Prostate gland (tissue), 2 donors: ENCODE results near the gene LRRC4B.

Experiments
- POLR2A ChIP-seq: fragments of 450-650 bp; IDR thresholded peaks from one replicate; pipeline ENCODE4 v1.6.1; 2016; ENCODE audit warnings: antibody characterized with exemption, mild to moderate bottlenecking
- TF ChIP-seq, protein P1 (sequence below), 4 experiments: fragments of 200-600 bp in 2 of 4; fragments of 450-650 bp in 2 of 4; sonication (generic) in 2 of 4; IDR thresholded peaks; 1 replicate in 3 of 4; 2 replicates in 1 of 4; pipeline ENCODE4 v1.5.1; 2016 to 2019; ENCODE audit warnings: antibody characterized with exemption in 4 of 4, mild to moderate bottlenecking in 2 of 4, moderate library complexity in 2 of 4

GRCh38 chr19:50519006-50519575 is 49.1 kb downstream of the LRRC4B start:
- no peak for TF ChIP-seq POLR2A
- TF ChIP-seq, protein P1, sequence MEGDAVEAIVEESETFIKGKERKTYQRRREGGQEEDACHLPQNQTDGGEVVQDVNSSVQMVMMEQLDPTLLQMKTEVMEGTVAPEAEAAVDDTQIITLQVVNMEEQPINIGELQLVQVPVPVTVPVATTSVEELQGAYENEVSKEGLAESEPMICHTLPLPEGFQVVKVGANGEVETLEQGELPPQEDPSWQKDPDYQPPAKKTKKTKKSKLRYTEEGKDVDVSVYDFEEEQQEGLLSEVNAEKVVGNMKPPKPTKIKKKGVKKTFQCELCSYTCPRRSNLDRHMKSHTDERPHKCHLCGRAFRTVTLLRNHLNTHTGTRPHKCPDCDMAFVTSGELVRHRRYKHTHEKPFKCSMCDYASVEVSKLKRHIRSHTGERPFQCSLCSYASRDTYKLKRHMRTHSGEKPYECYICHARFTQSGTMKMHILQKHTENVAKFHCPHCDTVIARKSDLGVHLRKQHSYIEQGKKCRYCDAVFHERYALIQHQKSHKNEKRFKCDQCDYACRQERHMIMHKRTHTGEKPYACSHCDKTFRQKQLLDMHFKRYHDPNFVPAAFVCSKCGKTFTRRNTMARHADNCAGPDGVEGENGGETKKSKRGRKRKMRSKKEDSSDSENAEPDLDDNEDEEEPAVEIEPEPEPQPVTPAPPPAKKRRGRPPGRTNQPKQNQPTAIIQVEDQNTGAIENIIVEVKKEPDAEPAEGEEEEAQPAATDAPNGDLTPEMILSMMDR (IDR thresholded peaks at IDR 0.05): no peak
